ENCODE results near the gene TMEFF1. TPM values are rescaled to one million over a fixed set of nuclear protein-coding genes. Genes with fewer than 3 reads are reported as not detected.

TMEFF1 gene
- total and polyA plus RNA-seq, 2 of the 8 experiments (the other 6 are each of a cell fraction or from before 2014, with no cell fraction given), result 13.5 to 68.2 TPM

- Histone ChIP-seq H2BK12ac (ENCODE audit: low read depth, low read length) (no peak overlapping the region), H3K4ac (replicated peaks; ENCODE audit: insufficient read length, low read depth, low read length) (no peak overlapping the region), H2BK15ac (ENCODE audit: low read length) (no peak overlapping the region), H2BK5ac (ENCODE audit: low read depth, low read length) (no peak overlapping the region), H3K79me1 (ENCODE audit: low read depth, low read length) (no peaks in the 10 kb centered on the region), H3K4me3 (ENCODE audit: extremely low read depth in 1 of 4, insufficient read depth in 2 of 4, low read depth in 3 of 4, low read length in 4 of 4) (no peak overlapping the region), H2BK20ac (ENCODE audit: low read length) (no peak overlapping the region), H4K5ac (ENCODE audit: insufficient read length, low read depth, low read length) (no peak overlapping the region), H3K36me3 (ENCODE audit: control insufficient read depth in 2 of 4, insufficient read depth in 4 of 4, low read length in 3 of 4) (no peaks in the 10 kb centered on the region), H3K4me2 (ENCODE audit: insufficient read depth in 1 of 2, low read depth in 2 of 2, low read length in 2 of 2) (no peak overlapping the region), H4K20me1 (replicated peaks in 1 of 2; ENCODE audit: control insufficient read depth in 1 of 2, insufficient read depth in 2 of 2, low read length in 2 of 2) (no peaks in the 10 kb centered on the region), H3K79me2 (ENCODE audit: control insufficient read depth in 1 of 2, insufficient read depth in 2 of 2, low read length in 2 of 2) (no peaks in the 10 kb centered on the region), H3K18ac (ENCODE audit: extremely low read depth, low read length) (no peak overlapping the region), H3K56ac (replicated peaks; ENCODE audit: insufficient read length, low read depth, low read length) (no peak overlapping the region), H3K27ac (ENCODE audit: low read depth, low read length) (no peak overlapping the region), H3K14ac (ENCODE audit: insufficient read length) (no peak overlapping the region), H3K9ac (replicated peaks in 1 of 4; ENCODE audit: extremely low read depth in 1 of 4, low read depth in 3 of 4, low read length in 3 of 4) (no peak overlapping the region), H2AK5ac (ENCODE audit: low read depth, low read length) (no peak overlapping the region), H3K4me1 (replicated peaks in 1 of 4; ENCODE audit: control insufficient read depth in 3 of 4, insufficient read depth in 4 of 4, low read length in 3 of 4) (peaks cover 0 to 3% (median 1%) of the 10 kb centered on the region in 4 experiments; a peak in 3 of 7 replicates), H3K23me2 (ENCODE audit: low read depth, low read length) (no peaks in the 10 kb centered on the region), H3K23ac (ENCODE audit: insufficient read length) (no peak overlapping the region), H4K8ac (ENCODE audit: extremely low read depth, insufficient read depth, low read length) (no peak overlapping the region), H2BK120ac (replicated peaks; ENCODE audit: low read depth, low read length) (no peak overlapping the region), H4K91ac (replicated peaks; ENCODE audit: insufficient read length, low read length) (no peak overlapping the region), H3K9me3 (ENCODE audit: insufficient read depth in 2 of 2, low read depth in 1 of 2, low read length in 1 of 2) (peaks cover 0 to 3% of the 10 kb centered on the region in 2 experiments; a peak in 1 of 4 replicates), H3K27me3 (replicated peaks in 1 of 4; ENCODE audit: control insufficient read depth in 3 of 4, extremely low read depth in 1 of 4, insufficient read depth in 3 of 4, low read length in 3 of 4) (no peaks in the 10 kb centered on the region), H2AFZ (ENCODE audit: low read length) (no peak overlapping the region)
- FAIRE-seq (no peak), DNase-seq (ENCODE audit: low read depth in 1 of 2, low spot score in 2 of 2) (no peak)
- ChIA-PET POLR2A (ENCODE audit: partially characterized antibody) (no interaction called here), CTCF (ENCODE audit: partially characterized antibody) (no interaction called here)
- no peak for TF ChIP-seq RXRA (IDR thresholded peaks at IDR 0.05; ENCODE audit: insufficient read depth, low read depth, low read length)
- no peak for TF ChIP-seq NRF1 (IDR thresholded peaks at IDR 0.05; ENCODE audit: low read depth, low read length)
- no peak for TF ChIP-seq YY1 (IDR thresholded peaks at IDR 0.05; ENCODE audit: low read depth, low read length)
- no peak for TF ChIP-seq ZNF274 (IDR thresholded peaks at IDR 0.05; ENCODE audit: borderline replicate concordance, extremely low read depth, low read length)
- no peak for TF ChIP-seq SIX5 (IDR thresholded peaks at IDR 0.05; ENCODE audit: low read depth, low read length)
- no peak for TF ChIP-seq POLR2A (IDR thresholded peaks at IDR 0.05; ENCODE audit: control extremely low read depth in 1 of 2, low read depth in 2 of 2, low read length in 2 of 2)
- no peak for TF ChIP-seq CTBP2 (IDR thresholded peaks at IDR 0.05; ENCODE audit: borderline replicate concordance, insufficient read depth, insufficient read length, low read length)
- no peak for TF ChIP-seq KDM5A (IDR thresholded peaks at IDR 0.05; ENCODE audit: low read length)
- WGBS, 2 experiments (ENCODE audit: extremely low coverage in 1 of 2, insufficient coverage in 1 of 2, insufficient read length in 1 of 2, insufficient replicate concordance in 2 of 2, low coverage in 1 of 2, low lambda C conversion rate in 2 of 2, missing lambda C conversion rate in 1 of 2), result 89% methylated on average over 1 of the region's 1 CpG; no CpG with 5 or more reads in 1 of the 2 experiments
These were observed 132.5 kb downstream of the TMEFF1 start for GRCh38 chr9:100605405-100605804.
